Endothelial cell (in vitro differentiated cells): ENCODE results near the gene PRMT6. TPM values are rescaled to one million over a fixed set of nuclear protein-coding genes. Genes with fewer than 3 reads are reported as not detected.

Experiments used
- DNase-seq: peaks from one replicate; pipeline ENCODE4 v3.0.0; 2021; ENCODE audit warnings: low spot score
- H3K27ac Mint-ChIP-seq: one replicate; pipeline ENCODE4 v1.8.0; 2021; ENCODE audit warnings: mixed read lengths, inconsistent platforms; ENCODE audit not compliant: unreplicated experiment
- H3K27me3 Mint-ChIP-seq: one replicate; pipeline ENCODE4 v1.8.0; 2021; ENCODE audit warnings: mild to moderate bottlenecking, moderate library complexity, mixed read lengths, inconsistent platforms; ENCODE audit not compliant: unreplicated experiment
- H3K36me3 Mint-ChIP-seq: one replicate; pipeline ENCODE4 v1.8.0; 2021; ENCODE audit warnings: mild to moderate bottlenecking, low read depth, mixed read lengths, inconsistent platforms; ENCODE audit not compliant: unreplicated experiment
- H3K4me1 Mint-ChIP-seq: one replicate; pipeline ENCODE4 v1.8.0; 2021; ENCODE audit warnings: mild to moderate bottlenecking, mixed read lengths, inconsistent platforms; ENCODE audit not compliant: unreplicated experiment
- H3K4me3 Mint-ChIP-seq: one replicate; pipeline ENCODE4 v1.8.0; 2021; ENCODE audit warnings: mild to moderate bottlenecking, mixed read lengths, inconsistent platforms; ENCODE audit not compliant: unreplicated experiment
- H3K9me3 Mint-ChIP-seq: one replicate; pipeline ENCODE4 v1.8.0; 2021; ENCODE audit warnings: mixed read lengths, inconsistent platforms; ENCODE audit not compliant: unreplicated experiment
- total RNA-seq: library from RNA; stranded (reverse); fragmentation: NEBNext Ultra II Directional; extraction: Animal tissue kit (Norgen Biotek cat#: 25700); gene quantifications from one replicate; pipeline ENCODE4 v1.2.1, GENCODE V29; 2021; ENCODE audit not compliant: unreplicated experiment
- TF ChIP-seq, protein P1 (sequence below): fragments of 200-600 bp; sonication (generic); IDR thresholded peaks from one replicate; pipeline ENCODE4 v1.5.0; 2021; ENCODE audit warnings: antibody characterized with exemption; ENCODE audit not compliant: unreplicated experiment

PRMT6 gene
- total RNA-seq, 1 donor from 2014 or later, result 14.0 TPM

DNA sequence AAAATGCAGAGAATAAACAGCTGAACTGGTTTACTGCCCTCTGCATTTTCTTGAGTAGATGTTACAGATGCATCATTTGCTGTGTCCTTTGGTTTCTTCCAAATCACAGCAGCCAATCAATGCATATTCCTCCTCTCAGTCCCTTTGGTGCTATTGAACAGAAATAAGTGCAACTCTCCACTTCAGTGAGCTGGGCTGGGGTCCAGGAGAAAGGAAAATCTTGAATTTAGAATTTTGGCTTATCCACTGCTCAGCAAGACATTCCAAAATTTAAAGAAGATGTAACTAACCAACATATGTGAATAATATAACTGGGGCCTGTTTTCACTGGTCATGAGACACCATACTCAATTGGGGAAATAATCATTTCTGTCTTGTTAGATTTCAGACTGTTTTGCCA lies 39.2 kb downstream of the PRMT6 start:
- Mint-ChIP-seq H3K36me3 (no peaks in the 10 kb centered on the region), H3K27me3 (no peaks in the 10 kb centered on the region), H3K4me3 (no peak overlapping the region), H3K27ac (no peak overlapping the region), H3K4me1 (no peaks in the 10 kb centered on the region), H3K9me3 (no peaks in the 10 kb centered on the region)
- DNase-seq, result no peak
- TF ChIP-seq, protein P1, sequence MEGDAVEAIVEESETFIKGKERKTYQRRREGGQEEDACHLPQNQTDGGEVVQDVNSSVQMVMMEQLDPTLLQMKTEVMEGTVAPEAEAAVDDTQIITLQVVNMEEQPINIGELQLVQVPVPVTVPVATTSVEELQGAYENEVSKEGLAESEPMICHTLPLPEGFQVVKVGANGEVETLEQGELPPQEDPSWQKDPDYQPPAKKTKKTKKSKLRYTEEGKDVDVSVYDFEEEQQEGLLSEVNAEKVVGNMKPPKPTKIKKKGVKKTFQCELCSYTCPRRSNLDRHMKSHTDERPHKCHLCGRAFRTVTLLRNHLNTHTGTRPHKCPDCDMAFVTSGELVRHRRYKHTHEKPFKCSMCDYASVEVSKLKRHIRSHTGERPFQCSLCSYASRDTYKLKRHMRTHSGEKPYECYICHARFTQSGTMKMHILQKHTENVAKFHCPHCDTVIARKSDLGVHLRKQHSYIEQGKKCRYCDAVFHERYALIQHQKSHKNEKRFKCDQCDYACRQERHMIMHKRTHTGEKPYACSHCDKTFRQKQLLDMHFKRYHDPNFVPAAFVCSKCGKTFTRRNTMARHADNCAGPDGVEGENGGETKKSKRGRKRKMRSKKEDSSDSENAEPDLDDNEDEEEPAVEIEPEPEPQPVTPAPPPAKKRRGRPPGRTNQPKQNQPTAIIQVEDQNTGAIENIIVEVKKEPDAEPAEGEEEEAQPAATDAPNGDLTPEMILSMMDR, result no peak

DNA sequence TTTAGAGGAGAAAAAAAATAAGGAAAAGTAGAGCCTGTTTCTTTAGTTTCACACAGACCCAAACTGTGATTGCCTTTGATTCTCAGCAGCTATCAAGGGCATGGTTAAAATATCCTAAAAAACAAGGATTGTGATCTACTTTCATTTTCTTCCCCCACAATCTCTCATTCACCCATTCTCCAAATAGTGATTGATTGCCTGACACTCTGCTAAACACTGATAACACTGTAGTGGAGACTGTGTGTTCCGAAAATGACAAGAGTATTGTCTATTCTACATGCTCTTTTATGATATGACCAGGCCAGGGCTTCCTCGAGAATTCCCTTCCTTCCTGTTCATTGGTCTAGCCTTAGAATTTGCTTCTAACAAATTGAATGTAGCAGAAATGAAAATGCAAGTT lies 40.2 kb downstream of the PRMT6 start:
- DNase-seq, result no peak

DNA sequence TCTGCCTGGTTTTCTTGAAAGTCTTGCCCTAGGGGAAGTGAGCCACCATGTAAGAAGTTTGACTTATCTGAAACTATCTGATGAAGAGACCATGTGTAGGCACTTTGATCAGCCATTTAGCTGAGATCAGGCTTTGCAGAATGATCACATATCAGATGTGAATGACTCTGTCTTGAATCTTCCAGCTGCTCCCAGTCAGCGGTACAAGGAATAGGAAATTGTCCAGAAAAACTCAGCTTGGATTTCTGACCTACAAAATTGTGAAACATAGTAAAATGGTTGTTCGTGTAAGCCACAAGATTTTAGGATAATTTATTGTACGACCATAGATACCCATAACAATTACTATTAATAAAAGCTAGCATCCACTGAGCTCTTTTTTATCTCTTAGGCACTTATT lies 42.5 kb downstream of the PRMT6 start:
- H3K4me3 Mint-ChIP-seq, result no peak overlapping the region
- DNase-seq, result no peak
- H3K36me3 Mint-ChIP-seq, result no peaks in the 10 kb centered on the region
- H3K9me3 Mint-ChIP-seq, result no peaks in the 10 kb centered on the region
- H3K27ac Mint-ChIP-seq, result no peak overlapping the region
- no peaks in the 10 kb centered on the region for H3K4me1 Mint-ChIP-seq
- TF ChIP-seq, protein P1, result no peak
- no peaks in the 10 kb centered on the region for H3K27me3 Mint-ChIP-seq

More for the DNA sequence above, 40.2 kb downstream of the PRMT6 start:
- Mint-ChIP-seq H3K36me3 (no peaks in the 10 kb centered on the region), H3K27ac (no peak overlapping the region), H3K4me3 (no peak overlapping the region), H3K9me3 (no peaks in the 10 kb centered on the region), H3K27me3 (no peaks in the 10 kb centered on the region), H3K4me1 (no peaks in the 10 kb centered on the region)
- TF ChIP-seq, protein P1, result no peak

DNA sequence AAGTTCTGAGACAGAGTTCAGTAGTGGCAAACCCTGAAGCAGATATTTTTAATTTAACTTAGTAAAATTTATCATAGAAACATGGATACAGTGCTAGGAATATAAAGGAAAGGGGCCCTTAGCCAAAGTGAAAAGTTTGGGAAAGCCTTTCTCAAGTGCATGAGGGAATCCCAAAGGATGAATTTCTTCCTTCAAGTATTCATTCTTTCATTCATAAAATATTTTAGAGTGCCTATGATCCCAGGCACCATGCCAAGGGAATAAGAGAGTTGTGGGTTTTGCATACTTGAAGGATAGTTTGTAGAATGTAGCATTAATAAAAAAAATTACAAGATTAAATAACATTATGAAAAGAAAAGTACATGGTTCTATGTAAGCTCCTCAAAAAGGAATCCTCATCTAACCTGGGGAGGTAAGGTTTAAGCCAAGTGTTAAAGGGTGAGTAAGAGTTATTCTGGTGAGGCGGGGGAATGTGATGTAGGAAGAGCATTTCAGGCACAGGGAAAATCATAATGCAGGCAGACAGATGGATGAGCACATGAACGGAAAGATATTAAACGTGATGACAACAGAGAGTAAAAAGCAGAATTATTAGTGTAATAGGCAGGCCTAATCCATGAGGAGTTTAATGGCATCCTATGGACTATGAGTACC lies 44.0 kb downstream of the PRMT6 start:
- TF ChIP-seq, protein P1, result no peak
- H3K9me3 Mint-ChIP-seq, result no peaks in the 10 kb centered on the region
- no peak overlapping the region for H3K27ac Mint-ChIP-seq
- H3K4me1 Mint-ChIP-seq, result no peaks in the 10 kb centered on the region
- no peak overlapping the region for H3K4me3 Mint-ChIP-seq
- no peak for DNase-seq
- H3K36me3 Mint-ChIP-seq, result no peaks in the 10 kb centered on the region
- H3K27me3 Mint-ChIP-seq, result no peaks in the 10 kb centered on the region

DNA sequence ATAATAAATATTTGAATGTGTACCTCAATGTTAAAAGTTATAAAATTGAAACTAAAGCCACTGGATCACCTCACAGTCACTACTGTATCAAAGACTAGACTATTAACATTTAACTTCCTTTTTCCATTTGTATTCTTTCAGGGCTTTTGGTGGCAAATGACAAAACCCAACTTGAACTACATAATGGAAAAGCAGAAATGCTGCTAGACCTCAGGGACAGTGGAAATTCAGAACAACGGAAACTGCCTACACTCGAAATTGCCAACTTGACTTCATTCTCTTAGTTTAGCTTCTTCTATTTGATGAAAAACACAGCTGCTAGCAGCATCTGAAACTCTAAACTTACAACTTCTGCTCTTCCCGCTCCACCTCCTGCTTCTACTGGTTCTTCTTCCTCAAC lies 49.4 kb downstream of the PRMT6 start:
- no peaks in the 10 kb centered on the region for H3K9me3 Mint-ChIP-seq
- no peak overlapping the region for H3K27ac Mint-ChIP-seq
- no peaks in the 10 kb centered on the region for H3K36me3 Mint-ChIP-seq
- DNase-seq, result no peak
- H3K4me3 Mint-ChIP-seq, result no peak overlapping the region
- TF ChIP-seq, protein P1, result no peak
- no peaks in the 10 kb centered on the region for H3K4me1 Mint-ChIP-seq
- H3K27me3 Mint-ChIP-seq, result no peaks in the 10 kb centered on the region

Other genes with a start within 250 kb of the PRMT6 start
- gene NTNG1, start 84.4 kb downstream of the PRMT6 start, total RNA-seq, result 3.2 TPM